Amniotic stem cell (primary cell): Measurements from ENCODE around the gene RGR.

Source experiments
- DNase-seq: peaks from one replicate; lab custom pipeline; 2025; lab: John Stamatoyannopoulos, UW

Gene RGR

GRCh38 chr10:84221916-84222315 lies 22.9 kb upstream of the RGR start:
- DNase-seq = no peak

DNA sequence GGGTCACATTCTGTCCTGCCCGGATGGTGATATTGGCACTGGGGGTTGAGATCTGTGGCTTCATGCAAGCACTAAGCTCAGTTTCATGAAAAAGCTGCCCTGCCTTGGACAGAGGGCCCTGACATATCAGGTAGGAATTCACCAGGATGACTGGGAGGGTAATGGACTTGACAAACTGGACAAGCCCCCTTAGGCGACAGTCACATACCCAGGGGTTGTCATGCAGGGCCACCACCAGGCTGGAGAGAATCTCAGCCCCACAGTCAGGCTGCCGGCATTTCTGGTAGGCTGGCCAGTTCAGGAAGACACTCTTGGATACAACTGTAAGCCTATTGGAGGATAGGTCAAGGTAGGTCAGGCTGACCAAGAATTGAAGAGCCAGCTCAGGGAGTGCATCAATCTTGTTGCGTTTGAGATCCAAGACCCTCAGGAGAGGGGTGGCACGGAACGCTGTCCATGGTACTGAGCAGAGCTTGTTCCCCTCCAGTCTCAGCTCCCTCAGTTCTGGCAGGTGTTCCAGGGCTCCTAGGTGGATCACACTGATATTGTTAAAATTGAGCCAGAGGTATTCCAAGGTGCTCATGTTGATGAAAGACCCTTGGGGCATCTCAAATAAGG lies 20.3 kb upstream of the RGR start:
- no peak for DNase-seq

DNA sequence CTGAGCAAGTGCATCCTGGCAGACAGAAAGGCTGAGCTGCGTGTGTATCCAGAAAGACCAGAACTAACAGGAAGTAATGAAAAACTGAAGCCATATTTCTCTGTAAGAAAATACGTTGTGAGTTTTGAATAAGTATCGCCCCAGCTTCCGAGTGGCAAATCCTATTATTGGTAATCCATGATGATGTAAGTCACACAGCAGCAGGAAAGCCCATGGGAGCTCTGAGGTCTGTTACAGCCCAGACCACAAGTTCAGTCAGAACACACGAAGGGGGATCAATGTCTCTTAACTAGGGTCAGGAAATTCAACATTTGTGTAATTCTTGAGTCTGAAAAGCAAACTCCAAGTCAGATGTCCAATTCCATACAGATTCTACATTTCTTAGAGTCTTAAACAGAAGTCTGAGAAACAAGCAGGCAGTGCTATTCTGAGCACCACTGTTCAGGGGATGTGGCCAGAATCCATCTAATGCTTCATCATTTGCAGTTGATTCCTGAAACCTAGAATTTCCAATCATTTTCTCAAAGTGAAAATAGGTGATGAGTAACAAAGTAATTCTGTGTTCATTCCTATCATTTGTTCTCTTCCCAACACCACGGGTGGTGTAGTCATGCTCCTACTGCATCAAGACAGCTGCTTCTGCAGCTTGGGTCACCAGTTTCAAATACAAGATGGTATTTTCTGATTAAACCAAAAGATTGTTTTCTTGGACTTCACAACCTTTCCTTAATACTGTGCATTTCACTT lies 19.3 kb upstream of the RGR start, which contains the start of gene LRIT2:
LRIT2 (minus strand) TSS at position 118 of the 747 bp plus-strand sequence; CDS start at position 94, 24 bp downstream.
- DNase-seq = no peak

DNA sequence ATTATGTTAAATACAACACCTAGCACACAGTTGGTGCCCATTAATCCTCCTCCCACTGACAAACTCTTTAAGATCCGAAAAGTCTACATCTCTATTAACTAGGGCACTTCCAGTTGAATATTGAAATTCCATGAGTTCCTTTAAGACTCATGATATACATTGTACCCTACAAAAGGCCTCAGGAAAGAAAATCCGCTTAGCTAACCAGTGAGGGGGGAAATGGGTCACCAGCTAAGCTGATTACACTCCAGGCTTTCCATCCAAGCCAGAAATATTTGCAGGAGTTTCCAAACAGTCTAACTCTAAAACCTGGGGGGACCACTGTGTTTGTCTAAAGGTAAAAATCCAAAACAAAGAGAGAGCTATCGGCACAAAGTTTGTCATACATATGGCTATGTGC lies 18.2 kb upstream of the RGR start:
- no peak for DNase-seq

GRCh38 chr10:84227810-84228209 lies 17.0 kb upstream of the RGR start:
- no peak for DNase-seq

- DNase-seq = no peak
Observed at GRCh38 chr10:84230359-84230758, 14.5 kb upstream of the RGR start.

DNA sequence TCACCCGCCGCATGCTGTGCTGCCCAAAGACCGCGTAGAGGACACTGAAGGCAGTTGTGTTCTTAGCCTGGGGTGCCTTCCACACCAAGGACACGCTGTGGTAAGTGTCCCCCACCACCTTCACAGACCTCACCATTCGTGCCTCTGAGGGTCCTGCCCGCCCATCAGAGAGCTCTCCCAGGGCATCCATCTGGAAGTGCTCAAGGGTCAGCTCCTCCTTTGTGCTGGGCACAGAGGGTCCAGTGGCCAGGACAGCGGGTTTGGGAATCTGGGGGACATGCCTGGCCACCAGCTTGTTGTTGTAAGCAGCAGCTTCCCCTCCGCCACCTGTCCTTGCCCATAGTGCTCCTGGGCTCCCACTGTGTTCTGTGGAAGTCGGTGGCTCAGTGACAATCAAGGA lies 12.5 kb upstream of the RGR start:
- DNase-seq = no peak

GRCh38 chr10:84233940-84234339 lies 10.9 kb upstream of the RGR start:
- no peak for DNase-seq

DNA sequence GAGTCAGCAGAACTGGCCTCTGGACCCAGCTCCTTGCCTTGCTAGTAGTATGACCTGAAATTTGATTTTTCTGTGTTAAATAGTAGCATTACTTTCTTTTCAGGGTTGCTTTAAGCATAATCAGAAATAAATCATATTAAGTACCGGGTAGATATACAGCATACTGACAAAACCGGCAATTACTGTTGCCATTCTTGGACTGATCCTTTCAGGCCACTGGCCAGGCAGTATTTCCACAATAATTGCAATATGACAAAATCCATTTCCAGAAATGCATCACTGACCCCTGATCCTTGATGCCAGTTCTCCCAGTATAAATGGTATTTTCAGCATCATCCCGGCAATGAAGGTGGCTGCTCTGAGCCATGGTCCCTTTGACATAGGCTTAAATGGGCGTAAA lies 10.4 kb upstream of the RGR start:
- DNase-seq = no peak

- DNase-seq = no peak
Observed at GRCh38 chr10:84235096-84235495, 9.8 kb upstream of the RGR start.

DNA sequence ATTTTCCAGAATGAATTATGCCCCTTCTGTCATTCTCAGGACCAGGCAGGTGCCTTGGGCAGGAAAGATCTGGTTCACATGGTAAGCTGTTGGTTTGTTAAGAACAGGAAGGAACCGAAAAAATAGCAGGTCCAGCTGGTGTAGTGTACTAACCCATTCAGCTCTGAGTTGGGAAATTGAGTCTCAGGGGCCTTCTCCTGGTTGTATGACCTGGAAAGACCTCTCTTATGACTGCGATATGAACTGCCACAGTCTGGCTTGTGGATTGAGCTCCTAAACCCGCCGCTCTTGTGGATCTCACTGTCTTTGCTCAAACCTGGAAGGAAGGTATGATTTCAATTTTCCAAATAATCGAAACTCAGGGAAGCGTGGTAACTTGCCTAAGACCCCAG lies 8.1 kb upstream of the RGR start:
- no peak for DNase-seq

DNA sequence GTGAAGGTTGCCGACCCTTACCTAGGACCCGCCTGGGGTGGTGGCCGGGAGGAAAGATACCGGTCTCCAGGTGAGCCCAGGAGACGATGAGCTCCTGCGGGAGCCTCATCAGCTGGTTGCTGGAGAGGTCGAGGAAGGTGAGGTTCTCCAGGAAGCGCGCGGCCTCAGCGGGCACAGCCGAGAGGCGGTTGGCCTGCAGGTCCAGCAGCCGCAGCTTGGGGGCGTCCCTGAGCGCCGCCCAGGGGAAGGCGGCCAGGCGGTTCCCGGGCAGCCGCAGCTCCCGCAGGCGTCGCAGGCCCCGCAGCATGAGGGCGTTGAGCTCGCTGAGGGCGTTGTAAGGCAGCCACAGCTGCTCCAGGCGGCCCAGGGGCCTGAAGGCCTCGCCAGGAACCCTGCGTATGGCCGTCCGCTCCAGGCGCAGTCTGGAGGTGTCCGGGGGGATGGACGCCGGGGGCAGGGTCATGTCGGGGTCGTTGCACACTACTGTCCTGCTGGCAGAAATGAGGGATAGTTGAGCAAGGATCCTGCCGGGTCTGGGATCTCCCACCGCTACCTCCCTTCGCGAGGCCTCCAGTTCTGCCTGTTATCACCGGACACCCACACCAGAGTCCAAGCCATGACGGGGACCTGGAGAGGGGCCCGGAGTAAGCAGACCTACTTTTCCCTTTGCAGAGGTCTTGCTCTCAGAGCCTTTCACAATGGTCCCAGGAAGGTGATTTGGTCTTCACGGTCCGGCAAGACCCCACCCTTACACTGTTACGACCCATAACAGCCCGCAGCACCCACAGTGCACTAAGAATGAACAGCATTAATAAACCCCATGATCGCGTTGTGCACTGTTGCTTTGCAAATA lies 7.4 kb upstream of the RGR start:
- DNase-seq = no peak

DNA sequence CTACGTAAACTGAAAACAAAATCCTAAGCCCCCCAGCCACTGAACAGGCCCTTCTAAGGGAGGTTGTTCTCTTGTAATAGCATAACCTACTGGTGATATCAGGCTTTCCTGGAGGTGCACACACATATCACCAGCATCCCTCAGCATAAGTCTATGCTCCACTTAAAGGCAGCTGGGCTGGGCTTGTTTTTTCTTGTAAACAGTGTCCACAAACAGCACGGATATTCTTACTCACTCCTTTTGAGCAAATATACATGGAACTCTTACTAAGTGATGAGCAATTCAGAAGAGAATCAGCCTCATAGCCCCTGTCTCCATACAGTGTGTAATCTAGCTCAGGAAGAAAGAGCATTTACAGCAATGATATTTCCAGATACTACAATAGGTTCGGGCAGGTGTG lies 5.9 kb upstream of the RGR start:
- DNase-seq = no peak

DNA sequence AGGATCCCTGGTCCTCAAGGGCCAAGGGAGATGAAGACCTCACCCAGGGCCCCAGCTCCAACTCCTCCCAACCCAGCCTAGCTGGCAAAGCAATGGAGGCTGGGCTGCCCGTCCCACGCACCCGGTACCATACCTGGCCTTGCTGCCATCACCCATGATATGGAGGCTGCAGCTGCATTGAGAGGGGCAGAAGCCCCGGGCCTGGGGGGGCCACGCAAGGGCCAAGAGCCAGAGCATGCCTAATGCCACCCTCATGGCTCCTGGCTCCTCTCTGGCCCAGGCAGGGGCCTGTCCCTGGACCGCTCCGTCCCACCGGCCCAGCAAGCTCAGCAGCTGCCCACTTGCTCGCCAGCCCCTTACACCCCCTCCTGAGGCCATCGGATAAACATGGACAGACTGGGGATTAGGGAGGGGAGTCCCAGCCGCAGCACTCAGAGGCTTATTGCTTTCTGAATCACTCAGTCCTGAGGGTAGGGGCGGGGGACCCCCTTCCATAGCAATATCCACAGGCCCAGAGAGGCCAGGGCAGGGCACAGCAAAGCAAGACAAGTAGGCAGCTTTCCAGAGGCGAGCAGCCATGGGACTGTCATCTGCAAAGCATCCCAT lies 3.6 kb upstream of the RGR start, which contains the start of gene LRIT1:
LRIT1 (minus strand) TSS at position 362 of the 606 bp plus-strand sequence; CDS start at position 255, 107 bp downstream.
- DNase-seq = no peak

GRCh38 chr10:84243759-84244158 lies 1.1 kb upstream of the RGR start:
- no peak for DNase-seq

DNA sequence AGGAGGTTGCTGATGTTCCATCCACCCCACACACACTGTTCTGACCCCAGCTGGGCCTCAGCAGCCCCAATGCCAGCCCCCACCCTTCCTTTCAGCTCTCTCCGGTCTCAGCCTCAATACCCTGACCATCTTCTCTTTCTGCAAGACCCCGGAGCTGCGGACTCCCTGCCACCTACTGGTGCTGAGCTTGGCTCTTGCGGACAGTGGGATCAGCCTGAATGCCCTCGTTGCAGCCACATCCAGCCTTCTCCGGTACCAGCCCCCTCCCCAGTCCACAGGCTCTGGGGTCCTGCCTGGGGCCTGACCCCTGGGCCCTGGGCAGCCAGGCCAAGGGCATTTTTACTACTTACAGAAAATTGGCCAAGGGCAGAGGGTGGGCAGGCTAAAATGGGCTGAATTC lies 2.6 kb downstream of the RGR start:
- DNase-seq = no peak

DNA sequence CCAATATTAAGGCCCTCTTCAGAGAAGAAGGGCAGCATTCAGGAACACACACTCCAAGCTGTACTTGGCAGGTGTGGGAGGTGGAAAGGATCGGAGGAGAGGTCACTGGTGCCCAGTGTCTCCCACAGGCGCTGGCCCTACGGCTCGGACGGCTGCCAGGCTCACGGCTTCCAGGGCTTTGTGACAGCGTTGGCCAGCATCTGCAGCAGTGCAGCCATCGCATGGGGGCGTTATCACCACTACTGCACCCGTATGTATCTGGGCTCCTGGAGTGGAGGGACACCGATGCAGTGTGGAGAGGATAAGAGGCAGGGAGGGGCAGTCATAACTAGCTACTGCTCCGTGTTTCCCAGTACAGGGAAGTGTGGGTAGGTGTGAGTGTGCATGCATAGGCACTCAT lies 3.9 kb downstream of the RGR start:
- no peak for DNase-seq

DNA sequence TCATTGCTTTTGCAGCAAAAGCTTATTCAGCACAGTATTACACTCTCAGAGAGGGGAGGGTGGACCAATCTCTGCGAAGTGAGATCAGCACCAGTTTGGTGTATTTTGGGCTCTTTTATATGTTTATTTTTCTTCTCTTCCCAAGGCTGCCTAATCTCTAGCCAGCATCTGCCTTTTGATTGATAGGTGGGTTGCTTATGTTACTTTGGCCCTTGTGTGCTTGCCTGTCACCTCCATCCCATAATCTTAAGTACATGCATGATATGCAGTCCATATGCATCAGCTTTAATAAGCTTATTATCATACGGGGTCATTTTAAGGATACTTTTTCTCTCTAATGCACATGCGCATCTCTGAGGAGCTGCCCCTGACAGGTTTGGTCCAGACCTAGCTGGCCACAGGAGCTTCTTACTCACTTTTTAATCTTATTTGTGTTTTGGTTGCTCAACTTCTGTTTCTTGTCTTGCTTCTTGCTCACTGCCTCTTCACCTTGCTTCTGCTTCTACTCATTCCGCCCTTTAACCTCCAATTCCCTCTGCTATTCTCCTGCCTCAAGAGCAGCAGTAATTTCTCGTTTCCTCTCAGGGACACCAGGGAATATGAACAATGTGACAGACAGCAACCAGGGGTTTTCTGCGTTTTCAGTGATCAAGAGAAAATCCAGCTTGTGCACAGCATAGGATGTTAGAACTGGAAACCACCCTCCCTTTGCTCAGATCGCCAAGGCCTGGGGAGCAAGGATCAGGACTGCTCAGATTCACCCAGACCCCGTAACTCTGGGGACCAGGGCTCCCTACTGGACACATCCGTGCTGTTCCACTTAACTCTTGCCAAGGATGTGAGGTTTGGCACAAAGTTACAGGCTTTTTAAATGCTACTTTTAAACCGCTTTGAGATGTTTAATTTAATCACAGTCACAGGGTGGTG lies 10.0 kb downstream of the RGR start:
- no peak for DNase-seq

- DNase-seq = no peak
Observed at GRCh38 chr10:84256510-84257342, 11.9 kb downstream of the RGR start.

DNA sequence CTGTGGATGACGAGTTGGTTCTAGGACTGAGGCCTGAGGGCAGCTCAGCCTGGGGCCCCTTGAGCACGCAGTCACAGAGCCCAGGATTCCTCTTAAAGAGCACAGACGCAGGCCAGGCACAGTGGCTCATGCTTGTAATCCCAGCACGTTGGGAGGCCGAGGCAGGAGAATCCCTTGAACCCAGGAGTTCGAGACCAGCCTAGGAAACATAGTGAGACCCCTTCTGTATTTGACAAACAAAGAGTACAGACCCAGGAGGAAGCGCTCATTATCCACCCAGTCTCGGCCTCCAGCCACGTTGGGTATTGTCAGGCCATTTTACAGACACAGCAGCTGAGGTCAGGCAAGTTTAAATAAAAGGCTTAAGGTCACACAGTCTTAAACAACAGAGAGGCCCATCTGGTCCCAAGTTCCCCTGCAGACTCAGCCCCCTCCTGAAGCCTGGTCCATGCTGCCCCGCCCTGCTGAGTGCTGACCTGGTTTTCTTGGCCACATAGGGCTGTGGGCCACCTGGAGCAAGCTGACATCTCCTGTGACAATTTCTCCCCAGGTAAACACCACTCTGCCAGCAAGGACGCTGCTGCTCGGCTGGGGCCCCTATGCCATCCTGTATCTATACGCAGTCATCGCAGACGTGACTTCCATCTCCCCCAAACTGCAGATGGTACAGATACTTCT lies 12.6 kb downstream of the RGR start:
- no peak for DNase-seq
